Suppressor macrophage (primary cell): ENCODE data around the gene SLIT3.

Experiments used
- DNase-seq, 4 experiments: peaks; one replicate each; pipeline ENCODE4 v3.0.0-alpha.2; 2020 to 2022

The SLIT3 gene

DNA sequence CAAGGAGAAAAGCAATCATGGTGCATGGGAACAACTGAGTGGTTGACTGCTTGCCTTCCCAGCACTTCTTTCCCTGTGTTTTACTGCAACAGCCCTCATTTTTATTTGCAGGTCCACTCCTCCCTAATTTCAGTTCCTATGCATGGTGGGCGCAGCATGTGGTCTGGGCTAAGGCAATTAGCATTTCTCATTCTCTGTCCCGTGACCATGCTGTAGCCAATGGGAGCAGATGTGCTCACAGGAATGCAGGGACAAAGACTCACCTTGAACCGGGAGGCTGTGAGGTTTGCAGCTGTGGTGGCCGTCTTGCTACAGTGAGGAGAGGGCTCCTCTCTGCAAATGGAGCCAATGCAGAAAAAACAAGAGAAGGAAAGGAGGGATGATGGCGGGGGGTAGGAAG is 315.5 kb downstream of the SLIT3 start:
- no peak for DNase-seq

DNA sequence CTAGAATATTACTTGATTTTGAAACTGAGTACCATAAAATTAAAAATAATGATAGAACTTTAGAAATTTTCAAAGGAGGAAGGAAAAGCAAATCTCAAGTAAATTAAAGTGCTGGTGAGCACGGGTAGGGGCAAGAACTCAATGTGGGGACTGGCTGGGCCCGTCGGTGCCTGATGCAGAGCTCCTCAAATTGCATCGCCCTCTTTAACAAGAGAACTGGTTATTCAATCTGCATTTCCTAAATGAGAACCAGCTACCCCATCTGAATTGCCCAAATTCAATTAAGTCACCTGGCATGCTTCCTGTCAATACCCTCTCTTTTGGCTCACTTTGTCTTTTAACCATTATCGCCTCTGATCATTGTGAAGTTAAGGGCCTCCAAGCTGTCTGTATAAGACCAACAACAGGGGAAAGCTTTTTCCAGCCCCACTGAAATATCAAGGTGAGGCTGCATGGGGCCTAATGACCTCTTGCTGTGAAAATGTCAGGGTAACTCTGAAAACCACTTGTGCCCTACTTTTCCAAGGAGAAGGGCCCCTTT is 316.7 kb downstream of the SLIT3 start:
- no peak for DNase-seq

DNA sequence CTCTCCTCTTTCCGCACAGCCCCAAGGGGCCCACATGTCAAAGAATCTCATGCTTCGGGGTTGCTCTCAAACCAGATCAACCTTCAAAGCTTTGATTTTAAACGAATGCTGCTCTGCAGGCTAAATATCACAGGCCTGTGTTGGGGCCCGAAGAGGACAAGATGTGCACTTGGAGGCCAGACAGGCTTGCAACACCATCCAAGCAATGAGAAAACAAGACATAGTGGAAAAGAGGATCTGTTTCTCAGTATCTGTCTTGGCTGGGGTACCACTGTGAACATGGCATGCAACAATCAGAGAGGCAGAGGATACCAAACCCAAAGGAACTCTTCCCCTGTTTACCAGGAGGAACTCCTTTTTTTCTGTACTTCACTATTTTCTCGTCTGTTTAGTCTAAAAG is 321.8 kb downstream of the SLIT3 start:
- no peak for DNase-seq

DNA sequence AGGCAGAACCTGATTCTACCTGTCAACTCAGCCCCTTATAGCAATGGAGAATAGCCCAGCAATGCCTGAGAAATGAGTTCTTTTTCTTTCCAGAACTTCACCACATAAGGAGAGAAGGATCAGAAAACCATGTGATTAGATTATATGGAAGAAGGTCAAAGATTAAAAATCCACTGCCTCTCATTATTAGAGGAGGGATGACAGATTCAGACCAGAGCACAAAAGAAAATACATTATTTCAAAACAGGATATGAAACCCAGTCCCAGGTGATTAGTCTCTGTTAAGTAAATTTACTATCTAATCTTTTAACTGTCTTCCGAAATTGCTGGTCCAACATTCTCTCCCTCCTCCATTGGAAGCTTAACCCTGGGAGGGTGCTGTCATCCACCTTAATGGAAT is 322.4 kb downstream of the SLIT3 start:
- DNase-seq: no peak

DNA sequence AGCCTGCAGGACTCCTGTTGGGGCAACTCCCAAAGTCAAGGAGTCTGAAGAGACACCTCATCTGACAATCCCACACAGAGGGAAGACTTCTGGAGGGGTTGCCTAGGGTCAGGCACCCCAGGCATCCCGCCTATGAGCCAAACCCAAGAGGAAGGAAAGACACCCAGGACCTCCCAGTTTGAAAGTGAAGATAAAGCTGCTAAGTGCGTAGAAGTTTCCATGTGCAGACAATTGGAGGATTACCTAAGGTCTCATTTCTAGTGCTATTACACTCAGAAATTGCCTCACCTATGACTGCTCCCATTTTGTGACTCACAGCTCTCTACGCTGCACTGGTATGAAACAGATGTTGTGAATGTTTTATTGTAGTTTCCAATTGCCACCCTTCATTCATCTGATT is 322.9 kb downstream of the SLIT3 start:
- no peak for DNase-seq

DNA sequence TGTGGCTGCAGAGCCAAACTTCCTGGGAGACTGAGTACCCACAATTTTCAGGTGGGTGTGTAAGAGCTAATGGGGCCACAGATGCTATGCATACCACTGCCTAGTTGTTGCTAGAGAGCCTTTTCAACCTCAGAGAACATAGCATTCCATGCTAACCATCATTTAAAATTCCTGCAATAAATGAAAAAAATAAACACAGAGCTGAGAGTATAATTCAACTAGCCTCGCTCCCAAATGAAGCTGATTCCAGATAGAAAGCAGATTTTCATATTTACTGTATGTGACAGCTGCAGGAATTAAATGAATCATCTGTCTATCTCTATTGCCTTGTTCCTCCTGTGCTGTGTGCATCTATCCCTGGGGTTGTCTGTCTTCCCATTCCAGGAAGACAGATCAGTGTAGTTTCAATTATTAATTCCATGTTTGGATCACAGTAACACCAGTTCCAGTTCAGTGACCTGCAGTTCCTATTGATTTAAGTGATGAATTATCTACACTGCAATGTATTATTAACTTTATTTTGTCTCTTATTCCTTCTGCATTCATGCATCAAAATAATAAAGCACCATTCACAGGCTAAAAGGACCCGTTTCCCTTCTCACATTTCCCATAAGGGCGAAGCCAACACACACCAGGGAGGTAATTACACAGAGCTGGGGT is 324.5 kb downstream of the SLIT3 start:
- DNase-seq: no peak

DNA sequence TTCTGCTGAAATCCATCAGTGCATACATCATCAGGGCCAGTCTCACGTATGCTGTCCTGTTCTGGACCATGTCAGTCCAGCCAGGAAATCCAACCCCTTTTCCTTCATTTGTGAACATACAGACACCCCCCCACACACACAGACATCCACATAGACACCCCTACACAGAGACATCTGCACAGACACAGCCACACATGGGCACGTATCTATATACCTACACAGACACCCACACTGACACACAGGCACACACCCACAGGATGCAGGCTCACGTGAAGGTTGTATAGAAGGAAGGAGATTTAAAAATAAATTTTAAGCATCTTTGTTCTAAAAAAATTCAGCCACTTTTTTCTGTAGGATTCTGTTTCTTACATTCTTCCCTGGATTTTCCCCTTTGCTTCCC is 325.6 kb downstream of the SLIT3 start:
- no peak for DNase-seq

DNA sequence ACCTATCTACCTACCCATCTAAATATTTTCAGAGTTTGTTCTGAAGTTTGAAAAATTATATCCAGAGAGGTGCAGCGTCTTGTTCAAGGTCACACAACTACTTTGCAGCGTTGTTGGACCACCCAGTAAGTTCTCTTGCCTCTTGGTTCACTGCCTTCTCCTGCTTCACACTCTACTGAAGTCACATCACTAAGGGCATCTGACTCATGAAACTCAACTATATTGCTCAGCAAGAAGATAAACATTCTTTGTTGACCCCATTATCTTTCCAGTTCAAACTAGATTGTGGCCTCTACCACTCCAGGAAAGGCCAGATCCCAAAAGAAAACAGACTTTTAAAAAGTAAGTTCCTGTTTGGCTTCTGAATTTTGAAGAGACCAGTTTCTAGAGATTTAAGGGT is 326.9 kb downstream of the SLIT3 start:
- DNase-seq: no peak

DNA sequence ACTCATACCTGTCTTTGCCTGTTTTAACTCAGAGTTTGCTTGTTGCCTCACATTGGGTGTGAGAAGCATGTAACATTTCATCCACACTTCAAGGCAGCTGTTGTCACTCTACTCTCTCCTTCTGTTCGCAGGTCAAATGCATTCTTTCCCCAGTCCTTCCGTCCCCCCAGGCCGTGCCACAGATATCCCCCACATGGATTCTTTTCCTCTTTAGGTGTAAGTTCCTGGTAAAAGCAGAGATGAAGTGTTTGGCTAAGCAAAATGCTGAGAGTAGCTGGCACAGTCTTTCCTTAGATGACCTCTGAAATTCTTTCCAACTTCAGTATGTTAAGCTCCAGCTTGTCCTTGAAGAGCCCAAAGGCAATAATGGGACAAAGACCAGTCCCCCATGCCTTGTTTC is 328.2 kb downstream of the SLIT3 start:
- DNase-seq: no peak

DNA sequence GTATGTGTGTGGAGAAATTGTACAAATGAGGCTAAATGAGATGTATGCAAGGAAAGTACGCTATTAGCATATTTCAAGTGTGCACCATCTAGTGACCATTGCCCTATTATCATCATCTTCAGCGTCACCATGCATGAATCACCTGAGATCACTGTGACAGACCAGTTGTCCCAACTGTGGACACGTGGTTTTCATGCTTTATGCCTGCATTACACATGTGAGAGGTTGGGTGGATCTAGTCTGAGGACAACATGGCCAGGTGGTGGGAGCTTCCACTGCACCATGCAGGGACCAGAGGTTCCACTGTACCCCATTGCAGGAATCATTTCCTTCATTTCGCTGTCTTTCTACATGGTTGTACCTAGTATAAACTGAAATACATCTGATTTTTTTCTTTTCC is 329.8 kb downstream of the SLIT3 start:
- DNase-seq: no peak

DNA sequence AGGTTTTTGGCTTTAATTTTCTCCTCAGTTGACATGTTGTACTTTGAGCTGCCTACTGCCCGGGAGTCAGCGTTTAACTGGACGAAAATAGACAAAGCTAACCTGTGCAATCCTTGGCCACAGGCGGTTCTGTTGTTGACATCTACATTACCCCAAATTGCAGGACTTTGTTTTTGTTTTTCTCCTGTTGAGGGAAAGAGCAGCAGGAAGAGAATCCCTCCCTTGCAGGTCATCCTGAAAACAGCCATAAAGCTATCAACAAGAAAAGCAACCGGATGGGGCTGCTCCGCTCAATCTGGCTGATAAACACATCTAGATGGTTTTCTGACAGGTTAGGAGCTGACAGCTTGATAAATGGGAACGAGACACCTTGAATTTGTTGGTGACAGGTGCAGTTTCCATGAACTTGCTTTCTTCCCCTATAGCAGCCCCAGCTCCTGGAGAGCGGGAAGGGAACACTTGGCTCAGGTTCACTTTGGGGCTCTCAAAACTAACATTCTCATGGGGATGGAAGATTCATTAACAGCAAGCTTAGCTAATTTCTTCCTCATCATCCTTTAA is 331.5 kb downstream of the SLIT3 start:
- DNase-seq: no peak

DNA sequence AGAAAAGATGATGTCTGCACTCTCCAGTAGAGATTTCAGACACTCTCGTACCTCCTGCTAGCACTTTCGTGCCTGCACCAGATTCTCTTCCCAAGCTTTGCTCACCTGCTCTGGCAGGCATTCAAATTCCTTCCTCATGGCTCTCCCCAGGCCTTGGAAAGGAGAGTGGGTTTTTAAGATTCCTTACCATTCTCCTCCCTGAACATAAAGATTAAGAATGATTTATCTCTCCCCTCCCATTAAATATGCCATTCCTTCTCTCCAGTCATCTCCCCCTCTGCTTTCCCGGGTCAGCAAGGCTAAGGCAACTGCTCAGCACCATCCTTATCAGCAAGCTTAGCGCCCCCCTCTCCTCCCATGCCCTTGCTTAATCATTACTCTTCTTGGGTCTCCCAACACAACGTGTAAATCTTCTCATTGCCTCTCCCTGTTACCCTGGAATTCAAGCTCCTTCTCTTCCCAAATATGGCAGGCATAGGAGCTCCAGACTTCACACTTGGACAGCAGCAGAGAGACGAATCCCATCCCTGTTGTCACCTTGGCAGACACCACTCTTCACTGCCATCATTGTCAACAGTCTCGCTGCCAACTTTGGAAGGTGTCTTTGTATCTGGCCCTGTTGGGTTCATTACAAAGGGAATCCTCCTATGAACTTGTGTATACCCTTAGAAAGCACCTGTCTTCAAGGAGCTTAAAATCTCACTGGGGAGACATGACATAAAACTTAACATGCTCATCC is 332.9 kb downstream of the SLIT3 start:
- no peak for DNase-seq

DNA sequence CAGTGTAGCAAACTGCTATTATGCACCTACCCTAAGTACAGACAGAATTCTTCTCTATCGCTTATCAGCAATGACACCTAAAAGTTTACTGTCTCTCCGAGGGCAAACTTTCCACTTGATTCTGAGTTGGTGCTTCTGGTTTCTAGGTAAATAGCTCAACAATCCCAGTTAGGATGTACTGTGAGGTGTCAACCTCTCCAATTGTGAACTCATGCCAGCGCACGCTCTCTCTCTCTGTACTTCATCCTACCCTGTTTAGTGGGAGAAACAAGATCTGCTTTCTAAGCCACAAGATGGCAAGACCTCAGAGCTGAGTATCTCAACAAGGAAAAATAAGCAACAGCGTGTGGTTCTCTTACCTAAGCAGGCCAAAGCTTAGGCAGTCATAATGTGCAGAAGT is 335.3 kb downstream of the SLIT3 start:
- no peak for DNase-seq

DNA sequence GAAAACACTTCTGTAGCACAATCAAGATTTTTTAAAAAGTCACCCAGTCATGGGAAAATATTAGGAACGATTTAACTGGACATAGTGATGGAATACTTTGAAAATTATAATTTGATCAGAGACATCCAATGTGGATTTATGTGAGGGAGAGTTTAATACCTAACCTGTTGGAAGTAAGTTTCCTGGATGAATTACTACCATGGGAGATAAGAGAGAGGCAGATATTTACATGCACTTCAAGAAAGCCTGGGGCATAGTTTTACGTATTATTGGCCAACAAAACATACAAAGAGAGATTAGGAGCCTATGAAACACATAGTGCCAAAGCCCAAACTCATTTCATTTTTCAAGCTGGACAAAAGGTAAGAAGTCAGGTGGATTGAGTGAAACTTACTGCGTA is 336.8 kb downstream of the SLIT3 start:
- no peak for DNase-seq

DNA sequence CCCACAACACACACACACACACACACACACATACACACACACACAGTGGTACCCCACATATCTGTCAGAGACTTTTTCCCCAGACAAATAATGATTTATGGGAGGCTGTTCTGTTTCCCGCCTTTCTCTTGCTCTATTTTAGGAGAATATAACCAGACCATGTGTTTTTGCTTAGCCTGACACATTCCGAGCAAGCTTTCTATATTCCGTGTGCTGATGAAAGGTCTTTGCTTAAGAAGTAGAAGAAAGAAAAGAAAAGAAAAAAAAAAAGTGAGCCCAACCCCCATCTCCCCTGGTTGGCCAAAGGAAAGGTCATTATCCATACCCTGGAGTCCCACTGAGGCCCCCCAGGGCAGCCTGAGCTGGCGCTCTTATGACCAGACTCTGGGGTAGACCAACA is 338.6 kb downstream of the SLIT3 start:
- DNase-seq: no peak

DNA sequence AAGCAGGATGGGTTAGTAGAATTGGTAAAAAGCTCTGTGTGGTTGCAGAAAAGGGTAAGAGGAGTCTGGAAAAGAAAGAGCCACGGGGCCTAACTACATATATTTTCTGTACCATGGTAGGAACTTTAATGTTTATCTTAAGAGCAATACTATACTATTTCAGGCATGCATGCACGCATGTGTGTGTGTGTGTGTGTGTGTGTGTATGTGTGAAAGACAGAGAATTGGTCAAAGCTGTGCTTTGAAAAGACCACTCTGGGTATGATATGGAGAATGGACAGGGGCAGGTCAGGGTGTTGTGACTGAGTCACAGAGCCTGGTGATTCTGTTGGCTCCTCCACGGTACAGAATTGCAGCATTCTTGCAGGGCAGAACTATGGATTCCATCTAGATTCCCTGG is 339.3 kb downstream of the SLIT3 start:
- no peak for DNase-seq

DNA sequence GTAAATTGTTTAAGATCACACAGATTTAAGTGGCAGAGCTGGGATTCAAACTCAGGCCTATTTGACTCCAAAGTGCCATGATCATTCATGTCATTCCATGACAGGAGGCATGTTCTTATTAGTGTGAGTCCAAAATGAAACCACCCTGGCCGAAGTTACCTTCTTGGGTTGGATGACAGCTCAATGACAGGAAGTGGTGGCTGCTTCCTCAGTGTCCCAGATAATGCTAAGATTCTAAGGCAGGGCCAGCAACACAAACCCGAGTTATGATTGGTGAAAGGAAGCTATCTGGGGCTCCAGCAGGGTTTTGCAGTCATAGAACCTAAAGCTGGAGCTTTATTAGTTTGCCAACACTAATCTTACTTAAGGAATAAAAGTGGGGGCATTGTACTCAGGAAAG is 340.4 kb downstream of the SLIT3 start:
- DNase-seq: no peak

DNA sequence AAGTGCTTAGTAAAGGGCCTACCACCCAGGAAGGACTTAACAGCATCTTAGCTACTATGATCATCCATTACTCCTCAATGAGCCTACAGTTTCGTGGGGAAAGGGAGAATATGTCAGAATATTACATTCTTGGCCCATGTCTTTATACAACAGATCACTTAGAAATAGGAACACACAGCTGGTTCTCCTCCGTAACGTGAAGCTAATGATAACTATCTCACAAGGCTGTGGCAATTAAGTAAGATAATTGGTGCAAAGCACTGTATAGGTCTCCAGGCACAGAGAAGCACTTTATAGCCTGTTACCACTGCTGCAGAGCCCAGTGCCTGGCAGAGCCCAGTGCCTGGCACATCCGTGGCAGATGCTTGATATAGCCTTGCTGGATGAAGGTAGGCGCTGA is 347.6 kb downstream of the SLIT3 start:
- DNase-seq: no peak

DNA sequence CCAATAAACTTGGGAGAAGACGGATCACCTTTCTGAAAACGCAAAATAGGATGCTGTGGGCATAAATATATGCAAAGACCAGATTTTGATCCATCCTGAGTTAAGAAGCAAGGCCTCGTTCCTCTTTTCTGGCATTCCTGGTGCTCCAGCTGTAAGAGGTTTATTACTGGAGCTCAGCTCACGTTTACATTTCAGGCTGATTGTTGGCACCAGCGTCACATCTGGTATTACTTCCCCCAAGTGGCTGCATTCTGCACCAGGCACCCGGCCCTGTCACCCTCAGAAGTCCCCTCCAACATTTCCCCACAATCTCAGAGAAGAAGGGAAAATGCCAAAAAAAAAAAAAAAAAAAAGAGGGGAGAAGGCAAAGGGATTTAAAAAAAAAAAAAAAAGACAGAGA is 348.7 kb downstream of the SLIT3 start:
- DNase-seq: no peak

DNA sequence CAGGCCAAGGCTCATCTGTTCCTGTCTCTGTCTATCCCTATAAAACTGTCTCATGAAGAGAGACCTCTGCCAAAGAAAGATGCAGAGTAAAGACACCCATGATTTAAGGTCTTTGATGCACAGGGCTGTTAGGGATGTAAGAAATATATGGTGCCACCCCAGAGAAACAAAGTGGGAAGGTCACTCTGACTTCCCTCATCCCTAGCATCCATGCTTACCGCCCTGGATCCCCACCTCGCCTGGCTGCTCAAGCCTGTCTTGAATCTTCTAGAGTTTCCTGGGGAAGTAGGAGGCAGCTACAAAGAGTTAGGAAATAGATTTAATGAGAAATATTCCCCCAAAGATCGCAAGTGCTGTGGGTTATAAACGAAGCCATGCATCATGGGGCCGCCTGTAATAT is 349.2 kb downstream of the SLIT3 start:
- DNase-seq: no peak

DNA sequence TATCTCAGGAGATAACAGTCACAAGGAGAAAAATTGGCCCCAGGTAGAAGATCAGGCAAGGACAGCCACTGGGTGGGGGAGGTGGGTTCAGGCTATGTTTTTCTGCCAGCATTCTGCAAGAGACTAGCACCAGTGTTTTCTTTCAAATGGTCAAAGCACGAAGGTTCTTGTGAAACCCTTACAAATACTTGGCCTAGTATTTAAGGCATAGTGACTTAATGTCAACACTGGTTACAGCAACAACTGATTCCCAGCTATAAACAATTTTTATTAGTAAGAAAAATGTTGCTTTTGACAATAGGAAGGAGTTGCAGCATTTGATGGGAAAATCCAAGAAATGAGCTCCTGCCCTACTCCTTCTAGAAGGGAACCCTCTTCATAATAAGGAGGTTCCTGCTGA is 349.6 kb downstream of the SLIT3 start:
- DNase-seq: no peak

DNA sequence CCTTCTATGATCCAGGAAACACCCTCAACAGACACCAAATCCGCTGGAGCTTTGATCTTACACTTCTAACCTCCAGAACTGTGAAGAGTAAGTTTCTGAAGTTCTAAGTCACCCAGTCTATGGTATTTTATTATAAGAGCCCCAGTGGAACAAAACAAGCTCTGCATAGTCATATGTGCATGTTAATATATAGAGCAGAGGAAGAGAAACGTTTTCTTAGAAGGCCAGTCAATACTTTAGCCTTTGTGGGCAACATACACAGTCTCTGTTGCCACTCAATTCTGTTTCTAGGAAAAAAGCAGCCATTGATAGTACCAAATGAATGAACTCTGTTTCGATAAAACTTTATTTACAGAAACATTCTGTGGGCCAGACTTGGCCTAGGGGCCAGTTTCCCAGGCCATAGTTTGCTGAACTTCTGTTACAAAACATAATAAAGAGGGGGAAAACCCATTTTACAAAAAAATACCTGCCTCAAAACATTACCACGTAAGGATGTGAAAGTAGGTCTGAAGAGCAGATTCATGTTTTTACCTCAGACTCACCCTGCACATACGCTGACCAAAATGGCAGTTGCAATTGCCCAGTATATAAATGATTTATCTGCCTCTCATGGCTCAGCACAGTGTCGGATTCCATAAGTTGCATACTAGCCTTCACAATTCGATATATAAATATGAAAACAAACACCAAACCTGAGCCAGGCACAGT is 350.5 kb downstream of the SLIT3 start:
- no peak for DNase-seq

DNA sequence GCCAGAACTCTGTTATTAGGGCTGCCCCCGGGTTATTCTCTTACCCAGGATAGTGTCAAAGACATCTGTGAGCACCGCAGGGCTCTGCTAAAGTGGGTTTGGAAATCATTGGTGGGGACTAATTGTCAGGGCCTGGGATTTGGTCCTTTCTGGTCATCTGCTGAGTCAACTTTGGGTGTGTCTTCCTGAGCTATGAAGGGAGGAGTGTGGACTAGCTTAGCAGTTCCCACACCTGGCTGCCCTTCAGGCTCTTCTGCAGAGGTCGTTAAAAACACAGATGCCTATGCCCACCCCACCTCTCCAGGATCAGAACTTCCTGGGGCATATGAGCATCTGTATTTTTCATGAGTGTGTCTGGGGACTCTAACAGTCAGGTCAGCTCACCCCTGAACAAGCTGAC is 352.2 kb downstream of the SLIT3 start:
- no peak for DNase-seq
